ENCODE data around the gene SEC31A.
A peak's percentile ranks its signal among the peaks of the same experiment; 100 is the strongest.
"Not testable (repeated sequence)": the region's sequence is repeated elsewhere in the genome, so short reads cannot be mapped to it uniquely, and the experiment has no call there.

Gene SEC31A

DNA sequence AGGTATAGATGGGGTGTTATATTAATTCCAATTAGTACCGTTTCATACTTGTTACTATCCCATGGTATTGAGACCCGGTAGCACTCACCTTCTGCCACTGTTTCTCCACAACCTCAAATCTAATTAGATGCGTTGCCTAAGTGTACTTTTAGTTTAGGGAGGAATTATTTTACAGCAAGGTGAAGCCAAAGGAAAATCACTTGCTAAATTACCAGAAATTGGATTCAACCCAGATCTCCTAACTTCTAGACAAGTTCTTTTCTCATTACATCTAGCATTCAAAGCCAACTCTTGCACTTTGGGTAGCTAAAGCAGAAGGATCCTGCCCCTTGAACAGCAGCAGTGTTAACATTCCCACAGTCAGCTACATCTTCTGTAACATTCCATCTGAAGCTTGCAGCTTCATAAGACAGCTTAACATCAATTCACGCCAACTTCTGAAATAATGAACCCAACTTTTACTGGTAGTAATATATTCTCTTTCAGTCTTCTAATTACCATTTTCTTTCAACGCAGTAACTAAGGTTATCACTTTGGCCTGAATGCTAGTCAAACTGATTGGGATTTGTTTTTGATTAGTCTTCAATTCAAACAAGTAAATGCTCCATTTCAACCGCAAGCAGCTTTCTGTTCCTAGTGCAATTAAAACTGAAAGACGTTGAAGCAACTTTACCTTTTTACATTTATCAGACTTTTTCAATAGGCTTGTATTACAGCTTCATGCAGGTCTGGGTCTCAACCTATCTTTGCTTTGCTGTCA lies 934 bp upstream of the SEC31A start:
- DNase-seq, result no peak

DNA sequence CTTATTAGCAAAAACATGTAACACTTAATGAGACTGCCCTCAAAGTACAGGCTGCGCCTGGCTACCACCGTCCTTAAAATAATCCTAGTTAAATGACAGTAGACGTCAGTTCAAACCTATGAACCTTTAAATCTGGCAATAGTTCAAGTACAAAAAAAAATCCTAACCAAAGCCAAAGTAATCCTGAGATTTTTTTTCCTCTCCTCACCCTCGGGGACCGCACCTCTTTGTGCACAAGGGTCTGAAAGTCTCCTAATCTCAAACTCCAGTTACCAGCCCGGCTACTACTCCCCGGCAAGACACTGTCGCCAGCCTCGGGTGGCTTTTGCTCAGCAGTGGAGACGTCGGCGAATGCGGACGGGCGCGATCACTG lies 439 bp downstream of the SEC31A start:
- DNase-seq, result peak in 1 of 2 experiments; percentile 41

DNA sequence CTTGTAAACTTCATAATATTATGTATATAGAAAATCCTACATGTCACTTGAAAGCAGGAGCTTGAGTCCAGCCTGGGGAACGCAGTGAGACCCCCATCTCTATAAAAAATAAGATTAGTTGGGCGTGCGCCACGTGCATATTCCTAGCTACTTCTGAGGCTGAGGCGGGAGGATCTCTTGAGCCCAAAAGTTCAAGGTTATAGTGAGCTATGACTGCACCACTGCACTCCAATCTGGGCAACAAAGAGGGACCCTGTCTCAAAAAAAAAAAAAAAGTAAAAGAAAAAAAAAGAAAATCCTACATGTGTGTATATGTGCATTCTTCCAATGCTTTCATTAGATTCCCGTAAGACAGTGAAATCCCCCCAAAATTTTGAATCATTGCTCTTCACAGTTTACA lies 1.7 kb downstream of the SEC31A start:
- DNase-seq, result no peak

DNA sequence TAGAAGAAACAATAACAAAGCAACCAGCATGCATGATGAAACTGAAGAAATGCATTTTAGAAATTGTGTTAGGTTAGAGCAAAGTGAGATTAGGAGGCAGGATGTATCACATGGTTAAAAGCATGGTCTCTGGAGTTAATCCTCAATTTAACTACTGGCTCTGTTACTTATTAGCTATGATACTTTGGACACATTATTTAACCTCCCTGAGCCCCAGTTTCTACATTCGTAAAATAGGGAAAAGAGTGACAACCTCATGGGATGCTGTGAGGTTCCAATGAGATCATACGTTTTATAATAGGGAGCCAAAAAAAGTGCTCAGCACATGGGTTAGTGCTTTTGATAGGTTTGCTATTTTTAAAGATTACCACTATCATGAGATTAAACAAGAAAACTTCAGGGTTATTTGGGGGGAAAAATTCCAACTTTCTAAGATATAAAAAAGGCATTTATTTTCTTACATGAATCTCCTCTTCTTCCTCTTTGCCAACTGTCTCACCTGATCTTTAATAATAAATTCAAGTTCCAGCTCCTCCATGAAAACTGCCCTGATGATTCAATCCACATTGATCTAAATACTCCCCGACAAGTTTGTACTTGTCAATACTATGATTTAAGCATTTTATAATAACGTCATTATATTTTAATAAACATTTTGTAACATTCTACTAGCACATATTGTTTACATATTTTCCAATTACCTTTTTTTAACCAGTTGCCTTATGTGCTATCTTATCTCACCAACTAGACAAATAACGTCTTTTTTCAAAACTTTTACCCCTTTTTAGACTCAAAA lies 4.6 kb downstream of the SEC31A start:
- no peak for DNase-seq

DNA sequence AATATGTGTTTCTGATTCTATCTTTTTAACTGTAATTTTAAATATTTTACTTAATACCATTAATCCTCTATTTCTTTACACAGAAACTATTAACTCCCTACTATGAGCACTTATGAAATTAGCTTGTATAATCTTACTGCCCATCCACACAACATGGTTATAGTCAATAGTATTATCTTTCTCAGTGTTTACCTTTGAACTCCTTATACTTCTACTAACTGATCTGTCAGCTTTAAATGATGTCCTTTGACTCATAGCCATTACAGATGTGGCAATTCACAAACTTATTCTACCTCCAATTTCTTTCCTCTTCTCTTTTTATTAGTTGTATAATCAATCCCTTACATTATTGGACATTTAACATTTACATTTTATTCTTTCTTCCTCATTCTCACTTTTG lies 5.5 kb downstream of the SEC31A start:
- no peak for DNase-seq

DNA sequence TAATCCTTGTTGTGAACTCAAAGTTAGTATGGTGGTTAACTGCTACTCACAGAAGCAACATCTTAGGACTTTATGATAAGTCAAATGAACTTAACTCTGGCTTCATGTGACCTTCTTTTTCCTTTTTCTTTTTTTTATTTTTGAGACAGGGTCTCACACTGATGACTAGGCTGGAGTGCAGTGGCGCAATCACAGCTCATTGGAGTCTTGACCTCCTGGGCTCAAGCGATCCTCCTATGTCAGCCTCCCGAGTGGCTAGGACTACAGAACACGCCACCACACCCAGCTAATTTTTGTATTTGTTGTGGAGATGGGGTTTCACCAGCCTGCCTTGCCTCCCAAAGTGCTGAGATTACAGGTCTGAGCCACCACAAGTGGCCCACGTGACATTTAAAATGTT lies 22.4 kb downstream of the SEC31A start:
- no peak for DNase-seq

DNA sequence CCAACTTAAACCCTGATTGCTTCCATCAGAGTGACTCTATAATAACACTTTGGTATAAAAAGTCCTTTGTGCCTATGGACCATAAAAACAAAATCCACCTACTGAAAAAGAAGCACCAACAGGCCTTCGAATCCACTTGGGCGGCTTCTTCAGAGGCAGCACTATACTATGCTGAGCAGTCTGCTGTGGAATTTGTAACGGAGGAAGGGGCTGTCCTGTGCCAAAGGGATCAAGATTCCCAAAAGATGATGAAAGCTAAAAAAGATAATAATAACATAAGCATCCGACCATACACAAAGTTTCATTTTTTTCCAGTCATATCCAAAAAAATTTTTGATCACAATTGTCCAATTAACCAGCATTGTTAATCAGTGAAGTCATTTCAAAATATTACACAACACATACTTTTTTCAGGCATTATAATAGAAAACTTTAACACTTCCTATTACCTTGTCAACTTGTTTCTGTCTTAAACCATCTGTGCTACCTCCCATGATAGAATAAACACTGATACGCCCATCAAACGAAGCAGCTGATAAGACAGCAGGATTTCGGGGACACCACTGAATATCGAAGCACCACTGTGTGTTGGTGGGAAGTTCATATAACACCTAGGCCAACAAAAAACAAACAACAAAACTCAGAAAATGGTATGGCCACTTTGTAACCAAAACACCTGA lies 24.1 kb downstream of the SEC31A start:
- DNase-seq, result no peak

DNA sequence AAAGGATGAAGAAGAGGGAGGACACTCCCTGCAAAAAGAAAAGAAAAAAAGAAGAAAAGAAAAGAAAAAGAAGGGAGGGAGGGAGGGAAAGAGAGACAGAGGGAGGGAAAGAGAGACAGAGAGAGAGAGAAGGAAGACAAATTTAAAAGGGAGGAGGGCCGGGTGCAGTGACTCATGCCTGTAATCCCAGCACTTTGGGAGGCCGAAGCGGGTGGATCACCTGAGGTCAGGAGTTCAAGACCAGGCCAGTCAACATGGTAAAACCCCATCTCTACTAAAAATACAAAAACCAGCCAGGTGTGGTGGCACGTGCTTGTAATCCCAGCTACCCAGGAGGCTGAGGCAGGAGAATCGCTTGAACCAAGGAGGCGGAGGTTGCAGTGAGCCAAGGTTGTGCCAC lies 24.9 kb downstream of the SEC31A start:
- not testable (repeated sequence) for DNase-seq

DNA sequence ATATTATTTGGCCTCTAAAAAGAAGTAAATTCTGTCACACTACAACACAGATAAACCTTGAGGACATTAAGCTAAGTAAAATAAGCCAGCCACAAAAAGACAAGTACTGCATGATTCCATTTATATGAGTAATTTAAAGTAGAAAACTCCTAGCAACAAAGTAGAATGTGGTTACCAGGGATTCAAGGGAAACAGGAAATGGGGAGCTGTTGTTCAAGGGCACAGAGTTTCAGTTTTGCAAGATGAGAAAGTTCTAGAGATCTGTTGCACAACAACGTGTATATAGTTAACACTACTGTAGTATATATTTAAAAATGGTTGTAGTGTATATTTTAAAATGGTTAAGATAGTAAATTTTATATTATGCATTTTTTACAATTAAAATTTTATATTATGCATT lies 25.4 kb downstream of the SEC31A start:
- no peak for DNase-seq

DNA sequence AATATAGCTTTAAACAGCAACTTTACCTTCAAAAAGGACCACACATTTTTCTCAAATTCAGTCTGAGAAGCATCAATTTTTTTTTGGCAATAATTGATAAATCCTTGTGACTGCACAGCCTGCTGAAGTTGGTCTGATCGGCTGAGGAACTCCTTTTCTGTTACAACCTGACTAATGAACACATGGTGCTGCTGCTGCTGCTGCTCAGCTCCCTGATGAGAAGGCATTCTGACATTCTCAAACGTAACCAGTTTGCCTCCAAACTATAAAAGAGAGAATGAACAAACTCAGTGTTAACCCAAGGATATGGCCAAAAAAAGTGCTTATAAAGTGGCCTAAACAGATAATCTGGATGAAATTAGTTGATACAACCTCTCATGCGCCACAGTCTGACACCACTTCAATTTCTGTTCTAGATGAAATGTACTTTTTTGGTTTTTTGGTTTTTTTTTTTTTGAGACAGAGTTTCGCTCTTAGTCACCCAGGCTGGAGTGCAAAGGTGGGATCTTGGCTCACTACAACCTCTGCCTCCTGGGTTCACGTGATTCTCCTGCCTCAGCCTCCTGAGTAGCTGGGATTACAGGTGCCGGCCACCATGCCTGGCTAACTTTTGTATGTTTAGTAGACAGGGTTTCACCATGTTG lies 26.5 kb downstream of the SEC31A start:
- no peak for DNase-seq

DNA sequence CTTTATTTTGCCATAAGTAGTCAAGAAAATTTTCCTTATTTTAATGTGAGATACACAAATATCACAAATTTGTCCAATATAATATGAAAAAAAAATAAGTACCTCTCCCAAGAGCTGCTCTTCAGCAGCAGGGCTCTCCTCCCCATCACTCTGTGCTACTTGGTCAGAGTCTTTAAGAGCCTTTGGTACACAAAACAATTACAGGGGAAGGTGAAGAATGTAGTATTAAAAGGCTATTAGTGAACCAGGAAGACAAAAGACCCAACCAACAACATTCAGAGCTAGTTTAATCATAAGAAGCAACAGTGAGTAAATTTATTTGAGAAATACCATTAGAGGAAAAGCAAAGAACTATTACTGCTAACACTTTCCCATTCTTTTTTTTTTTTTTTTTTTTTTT lies 29.4 kb downstream of the SEC31A start:
- DNase-seq, result no peak

DNA sequence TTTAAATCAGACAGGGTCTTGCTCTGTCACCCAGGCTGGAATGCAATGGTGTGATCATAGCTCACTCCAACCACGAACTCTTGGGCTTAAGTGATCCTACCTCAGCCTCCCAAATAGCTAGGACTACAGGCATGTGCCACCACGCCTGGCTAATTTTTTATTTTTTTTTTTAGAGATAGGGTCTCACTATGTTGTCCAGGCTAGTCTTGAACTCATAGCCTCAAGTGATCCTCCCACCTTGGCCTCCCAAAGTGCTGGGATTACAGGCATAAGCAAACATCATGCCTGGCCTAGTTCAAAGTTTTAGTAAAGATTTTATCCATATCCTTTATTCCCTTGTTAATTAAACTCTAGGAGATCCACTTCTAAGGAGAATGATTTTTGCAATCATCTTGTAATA lies 30.5 kb downstream of the SEC31A start:
- not testable (repeated sequence) for DNase-seq

DNA sequence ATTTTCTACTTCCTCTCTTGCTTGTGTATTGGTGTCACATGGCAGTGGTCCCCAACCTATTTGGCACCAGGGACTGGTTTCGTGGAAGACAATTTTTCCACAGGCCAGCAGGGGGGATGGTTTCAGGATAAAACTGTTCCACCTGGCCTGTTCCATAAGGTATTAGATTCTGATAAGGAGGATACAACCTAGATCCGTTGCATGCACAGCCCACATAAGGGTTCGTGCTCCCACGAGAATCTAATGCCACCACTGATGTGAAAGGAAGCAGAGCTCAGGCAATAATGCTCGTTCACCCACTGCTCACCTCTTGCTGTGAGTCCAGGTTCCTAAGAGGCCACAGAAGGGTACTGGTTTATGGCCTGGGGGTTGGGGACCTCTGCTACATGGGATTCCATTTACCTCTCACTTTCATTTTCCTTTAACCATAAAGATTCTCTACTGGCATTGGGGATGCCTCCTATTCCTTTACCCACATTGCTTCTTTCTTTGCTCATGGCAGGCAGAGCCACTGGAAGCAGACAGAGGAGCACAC lies 38.1 kb downstream of the SEC31A start:
- no peak for DNase-seq

DNA sequence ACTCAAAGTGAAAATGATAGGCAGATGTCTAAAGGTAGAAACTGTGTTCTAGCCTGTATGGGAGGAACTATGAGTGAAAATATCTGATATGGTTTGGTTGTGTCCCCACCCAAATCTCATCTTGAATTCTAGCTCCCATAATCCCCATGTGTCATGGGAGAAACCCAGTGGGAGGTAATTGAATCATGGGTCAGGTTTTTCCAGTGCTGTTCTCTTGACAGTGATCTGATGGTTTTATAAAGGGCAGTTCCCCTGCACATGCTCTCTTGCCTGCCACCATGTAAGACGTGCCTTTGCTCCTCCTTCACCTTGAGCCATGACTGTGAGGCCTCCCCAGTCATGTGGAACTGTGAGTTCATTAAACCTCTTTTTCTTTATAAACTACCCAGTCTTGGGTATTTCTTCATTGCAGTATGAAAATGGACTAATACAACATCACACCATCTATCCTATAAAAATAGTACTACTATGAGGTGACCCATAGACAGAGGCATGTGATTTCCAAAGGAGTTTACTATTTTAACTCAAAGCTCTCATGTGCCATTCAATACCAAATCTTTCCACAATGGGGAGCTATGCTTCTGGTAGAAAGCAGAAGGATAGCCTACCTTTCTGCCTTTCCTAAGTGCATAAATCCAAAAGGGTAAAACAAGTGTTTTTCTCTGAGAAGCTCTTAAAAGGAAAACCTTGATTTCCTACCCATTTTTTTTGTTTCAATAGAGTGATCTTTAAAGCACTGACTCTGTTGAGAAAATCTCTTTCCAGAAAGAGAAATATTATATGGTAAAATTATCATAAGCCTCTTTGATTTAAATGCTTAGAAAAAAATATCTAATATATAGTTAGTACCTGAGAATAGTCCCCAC lies 38.8 kb downstream of the SEC31A start:
- peak in 1 of 2 experiments; percentile 20 for DNase-seq

DNA sequence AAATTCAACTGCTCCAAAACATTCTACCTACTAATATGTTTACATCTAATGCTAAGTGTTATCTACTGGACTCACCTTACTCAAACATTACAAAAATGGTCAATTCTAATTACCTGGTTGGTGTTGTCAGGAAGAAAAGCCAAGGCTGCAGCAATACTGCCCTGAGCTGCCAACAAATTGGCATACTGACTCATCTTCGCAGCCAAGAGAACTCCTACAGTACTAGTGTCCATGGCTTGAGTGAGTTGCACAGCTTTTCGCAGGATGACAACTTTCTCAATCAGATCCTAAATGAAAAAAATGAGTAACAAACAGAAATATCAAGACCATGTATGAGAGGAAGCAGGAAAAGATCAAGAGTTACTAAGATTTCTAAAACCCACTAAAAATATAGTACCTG lies 39.6 kb downstream of the SEC31A start:
- DNase-seq, result no peak

DNA sequence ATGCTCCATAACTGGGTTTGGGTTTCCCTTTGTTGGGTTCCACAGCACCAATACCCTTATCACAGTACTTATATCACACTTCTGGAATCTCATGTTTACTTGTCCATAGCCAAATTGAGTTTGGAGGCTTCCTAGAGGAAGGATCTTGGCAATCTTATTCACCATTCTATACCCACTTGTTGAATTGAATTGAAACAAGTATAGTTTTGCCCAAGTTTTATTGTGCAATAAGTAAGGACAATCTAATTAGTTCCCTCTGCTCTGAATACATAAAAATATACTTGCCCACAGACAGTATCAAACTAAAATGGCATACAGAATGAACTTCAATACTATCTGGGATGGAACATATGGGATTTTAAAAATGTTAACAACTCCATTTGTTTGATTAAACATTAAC lies 40.3 kb downstream of the SEC31A start:
- no peak for DNase-seq

DNA sequence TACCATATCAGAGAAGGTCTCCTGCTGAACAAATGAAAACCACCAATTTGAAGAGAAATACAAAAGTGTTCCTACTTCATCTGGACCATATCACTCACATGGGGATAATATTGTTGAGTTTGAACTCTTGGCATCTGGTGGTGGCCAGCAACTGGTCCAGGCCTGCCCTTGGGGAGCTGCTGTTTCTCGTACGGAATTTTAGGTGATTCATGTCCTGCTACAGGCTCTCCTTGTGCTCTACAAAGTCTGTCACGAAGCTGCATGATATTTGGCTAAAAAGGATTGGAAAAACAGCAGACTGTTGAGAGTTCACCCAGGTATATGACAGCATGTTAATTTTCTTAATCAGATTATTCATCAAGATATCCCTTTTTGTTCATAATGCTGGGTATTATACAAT lies 42.2 kb downstream of the SEC31A start:
- no peak for DNase-seq

DNA sequence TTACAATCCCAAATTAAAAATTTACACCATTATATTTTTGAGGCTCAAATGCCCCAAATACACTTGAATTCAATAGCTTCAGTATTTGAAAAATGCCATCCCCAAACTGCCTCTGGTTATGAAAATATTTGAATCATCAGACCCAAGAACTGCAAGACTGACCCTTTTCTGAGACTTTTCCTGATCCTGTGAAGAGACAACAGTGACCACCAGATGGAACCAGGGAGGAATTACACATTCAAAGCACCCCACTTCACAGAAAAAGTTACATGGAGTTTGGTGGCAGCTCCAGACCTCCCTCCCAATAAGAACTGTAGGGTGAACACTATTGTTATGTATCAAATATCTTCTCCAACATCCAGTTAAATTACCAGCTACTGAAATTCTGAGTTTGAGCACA lies 48.4 kb downstream of the SEC31A start:
- DNase-seq, result no peak

DNA sequence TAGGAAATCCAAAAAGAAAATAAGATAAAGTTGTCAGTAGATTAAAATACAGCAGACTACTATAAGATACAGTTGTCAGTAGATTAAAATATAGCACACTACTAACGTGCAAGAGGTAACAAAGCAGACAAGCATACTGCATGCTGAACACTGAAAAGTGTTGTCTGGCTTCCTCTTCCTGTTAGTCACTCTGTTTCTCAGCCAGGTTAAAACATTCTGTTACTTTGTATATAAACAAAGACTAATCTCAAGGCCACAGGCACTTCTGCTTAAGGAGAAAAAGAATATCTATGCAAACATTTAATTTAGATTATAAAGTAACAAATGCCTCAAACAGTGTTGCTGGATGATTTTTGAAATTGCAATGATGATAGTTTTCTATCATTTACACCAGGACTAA lies 51.3 kb downstream of the SEC31A start:
- no peak for DNase-seq

DNA sequence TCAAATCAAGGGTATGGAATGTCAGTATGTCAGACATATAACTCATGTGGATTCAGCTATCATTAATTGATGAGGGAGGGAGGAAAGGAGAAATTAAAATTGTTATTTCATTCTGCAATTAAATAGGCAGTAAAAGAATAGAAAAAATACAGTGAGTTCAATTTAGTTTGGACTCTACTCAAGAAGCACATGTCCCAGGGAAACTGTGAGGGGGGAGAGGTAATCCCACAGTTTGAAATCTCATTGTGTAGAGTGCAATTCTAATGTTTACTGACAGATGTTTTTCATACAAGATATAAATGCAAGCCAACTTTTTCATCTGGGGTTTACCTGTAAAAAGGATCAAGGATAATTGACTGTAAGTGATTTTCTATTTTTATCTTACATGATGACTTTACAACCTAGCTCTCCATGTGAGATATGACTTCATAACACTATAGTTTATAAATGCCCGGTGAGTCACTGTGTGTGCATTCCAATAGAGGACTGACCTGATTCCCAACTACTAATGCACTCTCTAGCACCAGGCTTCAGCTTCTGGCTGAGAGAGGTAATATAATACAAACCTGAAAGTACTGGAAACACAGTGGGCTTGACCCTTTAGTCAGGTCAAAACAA lies 57.1 kb downstream of the SEC31A start:
- DNase-seq, result no peak

DNA sequence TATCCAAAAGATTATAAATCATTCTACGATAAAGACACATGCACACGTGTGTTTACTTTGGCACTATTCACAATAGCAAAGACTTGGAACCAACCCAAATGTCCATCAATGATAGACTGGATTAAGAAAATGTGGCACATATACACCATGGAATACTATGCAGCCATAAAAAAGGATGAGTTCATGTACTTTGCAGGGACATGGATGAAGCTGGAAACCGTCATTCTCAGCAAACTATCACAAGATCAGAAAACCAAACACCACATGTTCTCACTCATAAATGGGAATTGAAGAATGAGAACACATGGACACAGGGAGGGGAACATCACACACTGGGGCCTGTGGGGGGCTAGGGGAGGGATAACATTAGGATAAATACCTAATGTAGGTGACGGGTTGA lies 57.9 kb downstream of the SEC31A start:
- not testable (repeated sequence) for DNase-seq

DNA sequence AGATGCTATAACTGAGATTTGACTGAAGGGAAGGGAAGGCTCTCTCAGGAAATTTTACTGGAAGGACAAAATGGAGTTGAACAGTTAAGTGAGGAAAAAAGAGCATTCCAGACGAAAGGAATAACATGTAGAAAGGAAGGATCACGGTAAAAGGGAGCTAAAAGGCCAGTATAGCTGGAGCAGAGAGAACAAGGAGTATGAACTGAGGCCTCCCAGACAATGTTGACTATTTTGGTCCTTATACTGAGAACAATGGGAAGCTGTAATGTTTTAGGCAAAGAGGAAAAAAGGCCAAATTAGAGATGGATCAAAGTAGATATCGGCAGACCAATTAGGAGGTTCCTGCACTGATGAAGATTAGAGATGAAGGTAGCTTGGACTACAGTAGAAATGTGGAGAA lies 65.5 kb downstream of the SEC31A start:
- DNase-seq, result no peak
